HG03108 (cell line): ENCODE data around the gene SLMAP.

Experiments used
- ATAC-seq: cut with Tn5 transposase; IDR thresholded peaks from one replicate; pipeline ENCODE4 v1.9.1; 2021; ENCODE audit warnings: moderate library complexity; ENCODE audit not compliant: unreplicated experiment

Gene SLMAP

GRCh38 chr3:57937092-57937491 lies 181.0 kb downstream of the SLMAP start:
- no peak for ATAC-seq

GRCh38 chr3:57939775-57940174 lies 183.7 kb downstream of the SLMAP start:
- no peak for ATAC-seq

- no peak for ATAC-seq
Observed at GRCh38 chr3:57942388-57942787, 186.3 kb downstream of the SLMAP start.

GRCh38 chr3:57942872-57943283 lies 186.8 kb downstream of the SLMAP start:
- no peak for ATAC-seq

- no peak for ATAC-seq
Observed at GRCh38 chr3:57943525-57944495, 187.7 kb downstream of the SLMAP start.

GRCh38 chr3:57946970-57947381 lies 190.9 kb downstream of the SLMAP start:
- no peak for ATAC-seq

- ATAC-seq, result no peak
Observed at GRCh38 chr3:57948080-57948671, 192.1 kb downstream of the SLMAP start.

- no peak for ATAC-seq
Observed at GRCh38 chr3:57948781-57949242, 192.7 kb downstream of the SLMAP start.

- no peak for ATAC-seq
Observed at GRCh38 chr3:57949344-57949743, 193.2 kb downstream of the SLMAP start.

GRCh38 chr3:57949785-57950615 lies 193.9 kb downstream of the SLMAP start:
- no peak for ATAC-seq

GRCh38 chr3:57951066-57951882 lies 195.2 kb downstream of the SLMAP start:
- no peak for ATAC-seq

GRCh38 chr3:57952208-57952631 lies 196.1 kb downstream of the SLMAP start:
- no peak for ATAC-seq

GRCh38 chr3:57952651-57953050 lies 196.5 kb downstream of the SLMAP start:
- no peak for ATAC-seq

- ATAC-seq, result no peak
Observed at GRCh38 chr3:57953576-57953975, 197.5 kb downstream of the SLMAP start.

- no peak for ATAC-seq
Observed at GRCh38 chr3:57956119-57956832, 200.2 kb downstream of the SLMAP start.

GRCh38 chr3:57956833-57957174 lies 200.7 kb downstream of the SLMAP start:
- ATAC-seq, result no peak

- no peak for ATAC-seq
Observed at GRCh38 chr3:57957824-57958223, 201.7 kb downstream of the SLMAP start.

- ATAC-seq, result no peak
Observed at GRCh38 chr3:57958642-57959422, 202.7 kb downstream of the SLMAP start.
